Stimulated activated CD4-positive, alpha-beta T cell treated with anti-CD3 and anti-CD28 coated beads, TNF-alpha, amount 100 ng/mL, for 48 hours (primary cell): Measurements from ENCODE around the gene ADAM22.
A peak's percentile ranks its signal among the peaks of the same experiment; 100 is the strongest.

Experiments used
- DNase-seq, 3 donors: peaks; one replicate each; pipeline ENCODE4 v3.0.0-alpha.2; 2020; ENCODE audit warnings: low read depth in 3 of 3

Gene ADAM22

DNA sequence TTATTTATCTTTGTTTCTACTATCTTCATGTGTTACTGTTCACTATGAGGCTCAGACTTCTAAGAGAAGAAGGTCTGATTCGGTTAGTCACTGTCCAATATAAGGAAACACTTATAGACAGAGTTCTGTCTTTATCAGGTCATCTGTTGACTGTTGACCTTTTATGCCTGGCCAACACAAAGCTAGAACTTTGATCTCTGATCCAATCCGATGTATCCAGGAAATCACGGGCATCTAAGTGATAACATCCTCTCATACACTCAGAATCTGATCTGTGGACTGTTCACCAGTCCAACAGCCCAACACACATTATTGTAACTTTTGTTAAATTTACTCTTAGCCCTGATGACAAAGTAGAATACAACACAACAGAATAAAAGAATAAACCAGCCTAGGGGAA is 171.2 kb downstream of the ADAM22 start:
- no peak for DNase-seq

DNA sequence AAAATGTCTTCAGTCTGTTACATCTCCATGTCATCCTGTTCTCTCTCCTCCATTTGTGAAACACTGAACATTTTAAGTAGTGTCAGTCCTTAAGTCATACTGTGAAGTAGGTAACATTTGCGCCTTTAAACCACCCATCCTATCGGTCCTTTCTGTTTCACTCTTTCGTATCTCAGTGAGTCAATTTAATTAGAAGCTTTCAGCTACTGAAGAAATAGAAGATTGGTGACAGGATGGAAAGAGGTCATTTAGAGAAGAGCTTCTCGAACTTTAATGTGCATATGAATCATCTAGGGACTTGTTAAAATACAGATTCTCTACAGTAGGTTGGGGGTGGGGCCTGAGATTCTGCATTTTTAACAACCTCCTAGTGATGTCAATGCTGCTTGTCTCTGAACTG is 172.4 kb downstream of the ADAM22 start:
- DNase-seq = peak in 2 of 3 donors; percentile 9 to 23

DNA sequence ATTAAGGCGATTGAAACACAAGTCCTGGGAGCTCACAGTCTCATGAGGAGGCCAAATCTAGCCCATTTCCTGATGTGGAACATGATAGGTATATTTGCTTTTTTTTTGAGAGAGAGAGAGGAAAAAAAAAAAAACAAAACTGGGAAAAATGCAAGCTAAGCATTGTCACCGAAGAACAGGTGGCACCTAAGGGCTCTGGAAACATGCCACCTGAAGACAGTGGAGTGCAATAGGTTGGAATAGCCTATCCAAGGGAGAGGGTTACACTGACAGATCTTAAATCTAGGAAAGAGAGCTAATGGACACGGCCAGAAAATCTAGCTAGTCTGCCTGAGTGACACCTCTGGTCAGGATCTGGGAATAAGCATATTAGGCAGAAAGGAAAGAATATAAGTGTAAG is 175.6 kb downstream of the ADAM22 start:
- DNase-seq = no peak

DNA sequence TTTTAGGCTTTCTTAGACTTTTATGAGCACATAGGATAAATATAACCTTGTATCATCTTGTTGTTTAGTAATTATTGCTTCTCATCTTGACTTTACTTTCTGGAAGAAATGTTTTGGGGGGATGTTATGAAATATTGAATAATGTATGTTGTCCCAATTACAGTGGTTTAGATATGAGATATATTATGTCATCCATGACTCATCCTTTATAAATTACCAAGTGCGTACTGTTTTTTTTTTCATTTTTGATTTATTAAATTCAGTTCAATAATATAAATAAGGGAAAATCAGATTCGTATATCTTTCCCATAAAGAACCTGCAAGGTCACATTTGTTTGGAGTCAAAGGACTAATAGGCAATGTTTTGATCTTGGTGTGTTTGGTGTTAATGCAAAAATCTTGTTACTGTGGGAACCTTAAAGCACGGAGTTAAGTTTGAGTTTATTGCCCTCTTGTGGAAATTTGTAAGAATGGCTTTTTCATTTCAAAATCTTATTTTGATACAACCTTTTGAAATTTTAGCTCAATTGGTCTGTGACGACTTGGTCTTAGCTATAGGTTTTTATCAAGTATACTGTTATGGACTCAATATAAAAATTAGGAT is 177.2 kb downstream of the ADAM22 start:
- DNase-seq = no peak

DNA sequence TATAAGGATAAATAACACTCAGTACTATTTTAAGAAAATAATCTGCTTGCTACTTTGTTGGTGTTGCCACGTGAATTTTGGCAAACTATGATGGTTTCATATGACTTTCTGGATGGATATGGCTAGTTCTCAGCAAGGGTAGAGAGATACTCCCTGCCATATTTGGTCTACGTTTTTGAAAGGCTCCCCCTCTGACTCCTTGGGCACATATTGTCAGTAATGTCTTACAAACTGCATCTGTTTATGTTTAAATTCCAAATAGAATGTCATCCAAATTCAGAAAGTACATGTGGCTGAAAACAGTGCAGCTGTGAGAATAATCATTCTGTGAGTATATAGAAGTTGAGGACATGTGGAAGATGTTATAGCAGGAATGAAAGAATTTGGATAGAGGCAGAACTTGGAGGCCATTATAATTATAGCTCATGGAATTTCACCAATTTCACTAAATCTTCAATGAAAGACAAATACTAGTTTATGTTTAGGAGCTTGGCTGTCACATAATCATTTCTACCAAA is 178.0 kb downstream of the ADAM22 start:
- no peak for DNase-seq

DNA sequence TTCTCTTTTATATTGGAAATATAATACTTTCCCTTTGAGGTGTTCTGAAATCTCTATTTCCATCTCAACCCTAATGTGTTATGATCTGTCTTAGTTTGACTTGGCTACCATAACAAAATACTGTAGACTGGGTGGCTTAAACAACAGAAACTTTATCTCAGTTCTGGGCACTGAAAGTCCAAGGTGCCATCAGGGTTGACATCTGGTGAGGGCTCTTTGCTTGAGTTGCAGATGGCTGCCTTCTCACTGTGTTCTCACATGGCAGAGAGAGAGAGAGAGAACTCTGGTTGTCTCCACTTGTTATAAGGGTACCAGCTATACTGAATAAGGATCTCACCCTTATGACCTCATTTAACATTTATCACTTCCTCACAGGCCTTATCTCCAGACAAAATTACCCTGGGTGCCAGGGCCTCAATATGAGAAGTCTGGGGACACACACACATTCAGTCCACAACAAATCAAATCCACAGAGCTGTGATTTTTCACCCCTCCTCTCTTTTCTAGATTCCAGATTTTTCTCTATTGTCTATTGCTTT is 181.3 kb downstream of the ADAM22 start:
- no peak for DNase-seq

DNA sequence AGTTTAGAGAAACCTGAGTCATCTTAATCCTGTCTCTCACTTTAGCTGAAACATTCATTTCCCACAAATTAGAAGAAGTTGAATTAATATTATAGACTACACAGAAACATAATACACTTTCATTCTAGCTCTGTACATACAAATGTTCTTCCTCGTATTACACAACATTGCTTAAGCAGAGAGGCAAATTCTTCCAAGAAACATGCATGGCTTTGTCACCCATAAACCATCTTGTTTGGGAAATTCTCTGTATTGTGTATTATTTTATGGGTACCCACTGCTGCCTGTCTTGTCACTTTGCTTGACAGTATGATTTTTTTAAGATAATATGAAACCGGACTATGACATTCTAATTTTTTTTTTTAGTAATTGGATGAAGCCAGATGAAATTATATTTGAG is 181.8 kb downstream of the ADAM22 start:
- no peak for DNase-seq

DNA sequence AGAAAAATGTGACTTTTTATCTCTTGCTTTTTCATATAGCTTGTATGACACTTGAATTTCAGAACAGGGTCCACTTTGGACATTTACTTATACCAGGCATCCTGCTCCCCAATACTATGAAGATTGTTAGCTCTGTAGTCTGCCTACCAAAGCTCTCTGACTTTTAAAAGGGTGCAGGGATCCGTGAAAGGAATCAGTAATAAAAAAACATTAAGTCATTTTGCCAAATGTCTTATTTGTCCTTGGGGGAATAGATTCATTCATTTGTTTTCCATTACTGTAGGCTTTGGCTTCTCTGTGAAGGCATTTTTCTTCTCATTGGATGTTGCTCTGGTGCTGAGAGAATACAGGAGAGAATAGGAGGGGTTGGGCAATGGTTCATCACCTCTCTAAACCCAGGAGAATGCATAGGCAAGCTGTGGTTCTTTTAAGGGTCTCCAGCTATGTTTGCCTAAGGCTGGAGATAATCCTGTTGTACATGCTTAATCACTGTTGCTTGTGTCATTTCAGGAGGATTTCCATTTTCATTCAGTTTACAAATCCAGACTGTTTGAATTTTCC is 182.3 kb downstream of the ADAM22 start:
- no peak for DNase-seq

DNA sequence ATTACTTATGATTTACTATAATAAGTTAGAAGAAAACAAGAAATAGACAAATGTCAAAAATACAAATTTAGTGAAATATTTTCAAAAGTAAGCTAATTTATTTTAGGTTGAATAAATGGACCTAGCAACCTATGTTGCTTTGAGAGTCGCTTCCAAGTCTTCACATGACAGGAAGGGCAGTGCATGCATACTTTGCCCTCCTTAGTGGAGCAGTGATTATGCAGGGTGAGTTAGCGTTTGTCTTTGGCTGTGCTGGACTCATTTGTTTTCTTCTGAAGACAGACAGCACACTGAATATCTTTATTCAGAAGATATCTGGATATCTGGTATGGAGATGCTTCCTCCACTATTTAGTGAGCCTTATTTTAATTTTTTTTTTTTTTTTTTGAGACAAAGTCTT is 183.3 kb downstream of the ADAM22 start:
- DNase-seq = no peak

DNA sequence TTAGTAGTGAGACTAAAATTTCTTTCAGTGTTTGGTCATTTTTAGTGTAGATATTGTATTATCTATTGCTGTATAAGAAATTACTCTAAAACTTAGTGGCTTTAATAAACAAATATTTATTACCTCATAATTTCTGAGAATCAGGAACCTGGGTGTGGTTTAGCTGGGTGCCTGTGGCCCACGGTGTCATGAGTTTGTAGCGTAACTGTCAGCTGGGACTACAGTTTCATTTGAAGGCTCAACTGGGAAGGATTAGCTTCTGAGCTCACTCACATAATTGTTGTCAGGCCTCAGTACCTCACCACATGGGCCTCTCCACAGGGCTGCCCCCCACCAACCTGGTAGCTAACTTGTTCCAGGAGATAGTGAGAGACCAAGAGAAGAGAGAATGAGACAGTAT is 187.3 kb downstream of the ADAM22 start:
- no peak for DNase-seq

DNA sequence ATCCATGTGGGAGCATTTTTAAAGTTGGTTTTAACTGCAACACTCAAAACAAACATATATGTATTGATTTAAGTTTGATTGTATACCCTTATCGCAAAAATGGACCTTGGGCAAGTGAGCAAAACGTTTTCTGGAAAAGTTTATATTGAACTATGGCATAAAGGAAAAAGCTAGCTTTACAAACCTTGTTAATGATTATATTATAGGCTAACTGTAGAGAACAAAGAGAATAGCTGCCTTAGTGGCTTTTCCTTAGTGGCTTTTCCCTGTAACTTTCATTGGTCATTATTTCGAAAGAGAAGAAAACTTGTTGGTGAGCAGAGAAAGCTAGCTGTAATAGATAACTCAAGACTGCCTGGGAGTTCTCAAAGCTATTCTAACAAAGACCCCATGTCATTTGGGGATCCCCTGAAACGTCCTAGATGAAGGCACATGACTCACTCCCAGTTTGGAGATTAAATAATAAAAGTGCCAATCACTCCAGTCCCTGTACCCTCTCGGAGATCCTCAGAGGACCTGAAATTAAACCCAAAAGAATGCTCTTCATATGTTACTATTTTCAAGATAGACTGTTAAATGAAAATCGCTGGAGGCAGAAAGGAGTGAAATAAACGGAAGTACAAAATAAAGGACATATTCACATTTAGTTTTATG is 193.7 kb downstream of the ADAM22 start:
- DNase-seq = no peak

DNA sequence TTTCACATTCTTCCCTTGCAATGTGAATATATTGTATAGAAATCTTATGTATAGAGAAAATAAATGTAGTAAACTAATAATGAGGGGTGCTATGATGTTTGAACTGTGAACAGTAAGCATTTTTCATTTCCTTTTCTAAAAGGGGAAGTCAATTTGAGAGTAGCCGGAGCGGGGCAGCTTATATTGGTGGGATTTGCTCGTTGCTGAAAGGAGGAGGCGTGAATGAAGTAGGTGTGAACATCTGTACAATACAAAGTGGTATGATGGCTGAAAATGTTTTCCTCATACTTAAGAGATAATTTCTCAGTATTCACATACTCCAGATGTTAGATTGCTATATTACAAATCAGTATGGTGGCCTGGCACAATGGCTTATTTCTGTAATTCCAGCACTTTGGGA is 198.7 kb downstream of the ADAM22 start:
- no peak for DNase-seq

DNA sequence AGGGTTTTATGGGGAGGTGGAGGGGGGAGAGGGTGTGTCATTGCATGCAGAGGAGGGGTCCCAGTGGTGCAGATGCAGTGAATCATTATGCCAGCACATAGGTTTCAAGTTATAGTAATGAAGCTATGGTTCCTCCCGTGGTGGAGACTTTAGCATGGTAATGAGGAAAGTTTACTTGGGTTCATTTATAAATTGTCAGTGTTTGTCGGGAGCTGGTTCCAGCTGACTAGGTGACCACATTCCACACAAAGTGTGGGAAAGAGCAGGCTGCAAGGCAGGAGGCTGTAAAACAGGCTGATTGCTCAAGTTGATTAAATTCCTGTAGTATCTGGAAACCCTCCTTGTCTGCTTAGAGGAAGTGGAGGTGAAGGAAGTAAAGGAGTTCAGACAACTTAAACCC is 206.9 kb downstream of the ADAM22 start:
- no peak for DNase-seq

DNA sequence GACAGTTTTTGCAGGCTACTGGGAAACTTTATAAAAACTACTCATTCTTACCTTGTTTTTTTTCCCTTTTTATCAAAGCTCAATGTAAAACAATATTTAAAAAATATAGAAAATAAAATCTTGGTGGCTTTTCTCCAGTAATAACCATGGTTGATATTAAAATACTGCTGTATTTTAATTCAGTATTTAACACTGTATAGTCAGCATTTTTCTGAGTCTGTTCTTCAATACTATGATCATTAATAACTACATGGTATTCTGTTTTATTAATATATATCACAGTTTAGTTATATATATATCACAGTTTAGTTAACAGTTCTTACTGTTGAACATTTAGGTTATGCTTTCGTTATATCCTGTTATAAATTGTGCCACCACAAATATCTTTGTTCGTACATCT is 207.4 kb downstream of the ADAM22 start:
- no peak for DNase-seq

DNA sequence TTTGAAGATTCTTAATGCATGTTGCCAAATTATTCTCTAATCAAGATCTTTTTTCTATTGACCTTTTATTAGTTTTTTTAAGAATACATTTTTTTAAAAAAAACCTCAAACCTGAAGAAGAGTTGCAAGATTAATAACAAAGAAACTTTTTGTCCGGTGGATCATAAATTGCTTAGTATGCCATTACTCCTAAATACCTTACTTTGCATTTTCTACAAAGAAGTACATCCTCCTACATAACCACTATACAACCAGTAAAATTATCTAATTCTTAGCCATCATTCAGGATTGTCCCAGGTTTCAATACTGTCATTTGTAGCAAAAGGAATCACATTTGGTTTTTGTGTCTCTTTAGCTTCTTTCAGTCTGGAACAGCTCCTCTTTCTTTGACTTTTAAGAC is 207.9 kb downstream of the ADAM22 start:
- no peak for DNase-seq

DNA sequence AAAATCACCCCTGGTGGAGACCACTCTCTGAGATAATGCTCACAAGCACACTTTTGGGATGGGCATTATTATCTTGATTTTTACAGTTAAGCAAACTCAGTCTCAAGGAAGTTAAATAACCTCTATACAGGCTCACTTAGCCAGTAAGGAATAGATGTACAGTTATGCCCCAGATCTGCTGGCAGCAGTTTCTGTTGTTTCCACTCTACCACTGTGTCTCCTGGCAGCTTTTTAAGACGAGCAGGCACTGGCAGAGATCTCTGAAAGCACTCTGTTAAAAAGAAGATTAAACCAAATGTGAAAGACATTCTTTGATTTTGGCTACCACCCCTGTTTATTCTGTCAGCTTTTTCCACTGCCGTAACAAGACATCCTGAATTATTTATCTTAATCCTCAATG is 212.6 kb downstream of the ADAM22 start:
- no peak for DNase-seq

DNA sequence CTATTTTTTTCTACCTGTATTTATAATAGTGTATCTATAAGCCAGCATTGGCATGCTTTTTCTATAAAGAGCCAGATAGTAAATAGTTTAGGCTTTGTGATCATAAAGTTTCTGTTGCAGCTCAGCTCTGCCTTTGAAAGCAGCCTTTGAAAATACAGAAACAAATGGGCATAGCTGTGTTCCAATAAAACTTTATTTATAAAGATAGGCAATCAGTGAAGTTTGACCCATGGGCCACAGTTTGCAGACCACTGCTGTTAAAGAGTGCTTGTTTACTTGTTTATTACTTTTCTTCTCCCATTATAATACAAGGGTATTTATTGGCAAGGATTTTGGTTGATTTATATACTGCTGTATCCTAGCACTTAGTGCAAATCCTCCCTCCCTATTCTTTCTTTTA is 213.3 kb downstream of the ADAM22 start:
- no peak for DNase-seq

DNA sequence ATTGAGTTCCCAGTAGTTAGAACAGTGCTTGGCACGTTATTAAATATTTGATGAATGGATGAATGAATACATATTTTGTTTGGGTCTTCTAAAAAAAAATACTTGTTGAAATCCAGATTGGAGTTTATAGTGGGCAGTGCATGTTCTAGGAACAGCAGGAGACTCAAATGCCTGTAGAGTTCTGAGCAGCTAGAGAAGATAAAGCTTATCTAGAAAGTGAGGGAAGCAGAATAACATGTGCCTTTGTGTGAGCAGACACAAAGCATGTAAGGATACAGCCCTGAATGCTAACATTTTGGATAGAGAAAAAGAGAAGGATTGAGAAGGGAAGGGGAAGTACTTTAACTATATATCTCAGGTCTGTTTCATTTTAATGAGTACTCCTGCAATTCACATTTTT is 213.9 kb downstream of the ADAM22 start:
- no peak for DNase-seq

DNA sequence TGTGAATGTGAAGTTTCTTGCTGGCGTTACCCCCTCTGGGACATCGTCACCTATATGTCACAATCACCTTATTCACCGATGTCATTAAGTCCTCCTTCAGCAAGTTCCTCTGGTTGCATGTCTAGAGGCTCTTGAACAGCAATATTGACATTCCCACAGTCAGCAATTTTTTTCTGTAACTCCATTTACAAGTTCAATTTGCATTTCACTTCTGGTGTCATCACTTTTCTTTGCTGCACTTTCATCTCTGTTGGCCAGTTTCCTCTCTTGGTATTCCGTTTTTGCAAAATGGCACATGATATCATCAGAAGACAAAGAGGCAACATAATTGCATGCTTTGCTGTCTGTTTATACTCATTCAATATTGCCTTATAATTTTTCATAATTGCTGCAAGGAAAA is 216.0 kb downstream of the ADAM22 start:
- no peak for DNase-seq

DNA sequence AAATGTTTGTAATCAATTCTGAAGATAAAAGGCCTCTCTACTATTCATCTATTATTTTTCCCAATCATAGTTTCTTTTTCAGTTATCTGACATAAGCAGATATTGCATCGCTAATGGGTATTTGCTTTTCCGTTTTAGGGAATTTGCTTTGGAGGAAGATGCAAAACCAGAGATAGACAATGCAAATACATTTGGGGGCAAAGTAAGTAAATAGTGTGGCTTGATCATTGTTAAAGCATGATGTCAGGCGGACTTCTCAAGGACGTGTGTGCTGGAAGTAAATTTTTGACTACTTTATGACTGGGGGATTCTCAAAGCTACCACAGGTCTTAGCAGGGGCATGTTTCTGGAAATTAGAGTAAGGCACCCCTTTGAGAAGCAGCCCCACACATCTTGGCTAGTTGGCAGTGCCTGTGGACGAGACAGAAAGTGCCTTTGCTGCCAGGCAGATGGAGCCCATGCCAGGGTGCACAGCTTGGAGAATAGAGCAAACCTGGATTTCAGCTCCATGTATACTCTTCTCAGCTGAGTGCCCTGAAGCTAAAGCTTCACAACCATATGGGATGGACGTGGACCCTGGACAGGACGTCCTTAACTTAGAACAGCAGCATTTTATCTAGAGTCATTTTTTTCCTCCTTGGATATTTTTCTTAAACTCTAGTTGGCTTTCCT is 217.2 kb downstream of the ADAM22 start:
- no peak for DNase-seq

DNA sequence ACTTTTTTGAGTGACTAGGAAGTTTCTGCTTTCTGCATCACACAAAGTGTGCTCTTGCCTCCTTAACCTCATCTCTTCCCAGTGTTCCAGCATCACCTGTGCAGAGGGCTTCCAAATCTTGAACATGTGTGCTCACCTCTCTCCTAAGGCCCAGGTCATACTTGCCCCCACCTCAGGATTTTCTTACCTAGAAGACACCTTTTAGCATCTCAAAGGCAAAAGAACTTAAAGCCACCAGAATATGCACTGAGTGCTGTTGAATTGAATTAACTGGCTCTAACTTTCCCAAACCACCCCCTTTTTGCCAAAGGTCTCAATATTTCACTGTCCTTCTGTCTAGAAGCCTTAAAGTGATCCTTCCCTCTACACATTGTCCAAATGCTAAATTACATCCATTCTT is 219.3 kb downstream of the ADAM22 start:
- DNase-seq = no peak

DNA sequence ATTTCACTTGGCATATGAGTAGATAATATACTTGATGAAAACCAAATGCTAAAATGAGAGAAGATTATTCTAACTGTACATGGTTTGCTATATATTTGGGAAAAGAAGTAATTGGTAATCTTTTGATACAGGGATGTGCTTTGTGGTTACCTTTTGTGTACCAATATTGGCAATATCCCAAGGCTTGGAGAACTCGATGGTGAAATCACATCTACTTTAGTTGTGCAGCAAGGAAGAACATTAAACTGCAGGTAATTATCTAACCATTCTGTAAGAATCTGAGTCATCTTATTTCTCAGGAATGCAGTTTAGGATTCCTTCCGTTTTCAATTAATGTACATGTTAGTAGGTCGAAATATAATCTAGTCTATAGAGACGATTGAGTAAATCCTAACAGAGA is 221.7 kb downstream of the ADAM22 start:
- no peak for DNase-seq

DNA sequence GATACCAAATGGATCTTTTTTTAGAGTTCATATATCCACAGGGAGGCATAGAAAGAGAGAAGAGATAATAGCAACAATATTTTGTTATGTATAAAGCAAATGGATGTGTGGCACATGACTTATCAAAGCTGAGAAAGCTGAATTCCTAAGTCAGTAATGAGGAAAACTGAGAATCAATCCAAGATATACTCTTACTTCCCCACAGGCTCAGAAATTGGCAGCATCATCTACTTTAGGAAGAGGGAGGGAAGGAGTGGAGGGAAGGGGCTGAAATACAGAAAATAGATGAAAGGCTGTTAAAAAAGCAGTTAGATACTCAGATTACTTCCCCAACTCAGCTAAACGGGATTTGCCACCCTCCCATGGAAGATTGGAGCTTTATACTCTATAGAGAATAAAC is 222.3 kb downstream of the ADAM22 start:
- DNase-seq = no peak
